ES-I3 (cell line): ENCODE data around the gene ARHGAP10.
"Not testable (repeated sequence)": the region's sequence is repeated elsewhere in the genome, so short reads cannot be mapped to it uniquely, and the experiment has no call there.

Experiments
- H3K36me3 ChIP-seq: 2 replicates; pipeline ENCODE4 v1.6.1; 2013; ENCODE audit warnings: mild to moderate bottlenecking, low read length, control low read depth, moderate library complexity; ENCODE audit not compliant: insufficient read depth
- H3K4me1 ChIP-seq: 2 replicates; pipeline ENCODE4 v1.6.1; 2013; ENCODE audit warnings: mild to moderate bottlenecking, control low read depth, low read length; ENCODE audit not compliant: insufficient read depth
- H3K9ac ChIP-seq: 2 replicates; pipeline ENCODE4 v1.6.1; 2013; ENCODE audit warnings: low read depth, mild to moderate bottlenecking, low read length, moderate library complexity
- H3K9me3 ChIP-seq: 2 replicates; pipeline ENCODE4 v1.6.1; 2013; ENCODE audit warnings: mild to moderate bottlenecking, low read length, moderate library complexity; ENCODE audit not compliant: control insufficient read depth, insufficient read depth

Gene ARHGAP10

GRCh38 chr4:147863808-147864472 lies 132.1 kb downstream of the ARHGAP10 start:
- Histone ChIP-seq H3K4me1 (peaks cover 16% of the 10 kb centered on the region; the same call in 1 of the 2 replicates), H3K9ac (no peak overlapping the region), H3K36me3 (no peaks in the 10 kb centered on the region), H3K9me3 (no peaks in the 10 kb centered on the region)

- no peaks in the 10 kb centered on the region for H3K9me3 ChIP-seq
- no peak overlapping the region for H3K9ac ChIP-seq
- peaks cover 16% of the 10 kb centered on the region; the same call in 1 of the 2 replicates for H3K4me1 ChIP-seq
- H3K36me3 ChIP-seq = no peaks in the 10 kb centered on the region
These were observed 132.7 kb downstream of the ARHGAP10 start for GRCh38 chr4:147864607-147865006.

DNA sequence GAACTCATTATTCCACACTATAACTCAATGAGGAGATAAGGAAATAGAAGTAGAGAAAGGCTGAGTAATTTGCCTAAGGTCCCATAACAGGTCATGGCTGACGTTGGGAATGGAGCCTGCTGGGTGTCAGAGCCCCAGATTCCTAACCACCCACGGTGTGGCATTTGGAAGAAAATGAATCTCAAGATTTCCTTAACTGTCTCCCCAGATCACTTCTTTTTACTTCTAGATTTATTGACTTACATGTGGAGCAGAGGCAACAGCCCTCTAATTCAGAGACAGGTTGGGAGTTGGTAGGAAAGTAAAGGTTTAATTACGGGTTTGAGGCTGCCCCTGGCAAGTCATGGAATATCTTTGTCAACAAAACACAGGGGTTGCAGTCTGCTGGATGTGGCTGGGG lies 134.0 kb downstream of the ARHGAP10 start:
- Histone ChIP-seq H3K9ac (no peak overlapping the region), H3K9me3 (no peaks in the 10 kb centered on the region), H3K4me1 (peaks cover 16% of the 10 kb centered on the region; the same call in 1 of the 2 replicates), H3K36me3 (no peaks in the 10 kb centered on the region)

DNA sequence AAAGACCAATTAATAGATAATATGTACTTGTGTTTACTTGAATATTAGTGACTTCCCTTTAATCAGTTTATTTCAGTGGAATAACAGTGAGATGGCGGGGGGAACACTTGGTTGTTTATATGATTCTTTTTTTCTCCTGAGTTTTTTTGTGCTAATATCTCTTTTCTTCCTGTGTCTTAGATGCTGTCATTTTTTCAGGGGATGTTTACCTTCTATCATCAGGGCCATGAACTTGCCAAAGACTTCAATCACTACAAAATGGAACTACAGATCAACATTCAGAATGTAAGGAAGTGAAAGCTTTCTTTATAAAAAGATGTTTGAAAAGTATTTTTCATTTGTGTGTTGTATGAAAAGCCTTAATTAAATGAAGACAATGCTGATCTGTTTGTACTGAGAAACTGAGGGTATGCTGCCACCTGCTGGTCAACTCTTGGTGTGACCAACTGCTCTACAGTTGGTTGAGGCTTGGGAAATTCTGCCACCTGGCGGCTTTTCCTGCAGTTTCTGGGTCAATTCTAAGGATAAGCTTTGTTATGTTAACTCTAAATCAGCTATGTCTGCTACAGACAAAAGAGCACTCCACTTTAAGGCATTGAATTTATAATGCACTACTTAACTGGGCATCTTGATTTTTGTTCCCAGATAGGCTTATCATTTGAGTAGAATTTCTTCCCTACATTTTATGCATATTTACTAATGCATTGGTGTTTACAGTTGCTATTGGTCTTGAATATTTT lies 134.8 kb downstream of the ARHGAP10 start:
- Histone ChIP-seq H3K4me1 (peaks cover 16% of the 10 kb centered on the region; the same call in 1 of the 2 replicates), H3K9ac (no peak overlapping the region), H3K9me3 (no peaks in the 10 kb centered on the region), H3K36me3 (no peaks in the 10 kb centered on the region)

DNA sequence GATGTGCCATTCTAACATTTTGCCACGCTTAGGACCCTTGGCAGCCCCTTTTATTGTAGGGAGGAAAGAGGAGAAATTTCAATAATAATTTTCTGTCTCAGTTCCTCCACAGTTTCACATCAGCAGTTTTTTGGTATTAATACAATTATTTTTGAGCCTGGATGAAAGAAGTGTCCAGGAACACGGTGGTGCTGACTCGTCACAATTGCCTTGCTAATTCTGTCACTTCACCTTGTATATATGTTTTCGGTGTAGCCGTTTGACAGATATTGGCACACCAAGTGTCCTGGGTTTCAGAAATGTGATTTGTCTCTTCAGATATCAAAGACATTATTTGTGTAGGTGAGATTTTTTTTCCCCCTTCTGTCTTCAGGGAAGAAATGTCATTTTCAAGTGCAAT lies 142.2 kb downstream of the ARHGAP10 start:
- no peaks in the 10 kb centered on the region for H3K36me3 ChIP-seq
- H3K9me3 ChIP-seq = no peaks in the 10 kb centered on the region
- no peaks in the 10 kb centered on the region for H3K4me1 ChIP-seq
- no peak overlapping the region for H3K9ac ChIP-seq

DNA sequence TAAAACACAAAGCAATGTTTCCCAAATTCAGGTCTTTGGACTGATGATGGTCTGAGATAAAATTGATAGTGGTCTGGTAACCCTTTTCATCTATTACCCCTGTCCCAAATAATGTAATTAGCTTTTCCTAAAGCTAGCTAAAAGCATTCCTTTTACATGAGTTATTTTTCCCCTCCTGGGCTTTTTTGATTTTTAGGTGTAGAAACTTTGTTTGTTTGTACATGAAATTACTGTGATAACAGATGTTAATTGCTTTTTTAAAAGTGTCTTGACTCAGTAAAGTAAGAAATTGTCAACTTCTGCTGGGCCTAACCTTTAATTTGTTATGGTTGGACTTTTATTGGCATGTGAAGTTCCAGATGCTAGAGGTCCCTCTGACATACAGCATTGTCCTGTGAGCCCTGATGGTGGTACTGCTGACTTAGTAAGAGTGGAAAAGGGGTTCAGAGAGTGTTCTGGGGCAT lies 145.5 kb downstream of the ARHGAP10 start:
- H3K36me3 ChIP-seq = no peaks in the 10 kb centered on the region
- no peaks in the 10 kb centered on the region for H3K9me3 ChIP-seq
- H3K4me1 ChIP-seq = no peaks in the 10 kb centered on the region
- no peak overlapping the region for H3K9ac ChIP-seq

DNA sequence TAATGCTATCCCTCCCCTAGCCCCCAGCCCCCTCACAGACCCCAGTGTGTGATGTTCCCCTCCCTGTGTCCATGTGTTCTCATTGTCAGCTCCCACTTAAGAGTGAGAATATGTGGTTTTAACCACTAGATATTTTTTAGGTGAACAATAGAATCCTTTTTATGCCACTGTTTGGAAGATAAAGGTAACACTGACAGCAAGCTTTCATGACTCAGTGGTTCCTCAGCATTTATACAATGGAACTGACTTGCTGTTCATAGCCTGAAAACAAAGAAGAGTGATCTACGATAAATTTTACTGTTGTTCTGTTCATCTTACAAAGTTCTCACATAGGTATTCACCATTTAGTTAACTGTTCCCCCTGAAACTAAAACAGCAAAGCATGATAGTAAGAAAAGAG lies 147.8 kb downstream of the ARHGAP10 start:
- no peak overlapping the region for H3K9ac ChIP-seq
- no peaks in the 10 kb centered on the region for H3K36me3 ChIP-seq
- no peaks in the 10 kb centered on the region for H3K4me1 ChIP-seq
- H3K9me3 ChIP-seq = no peaks in the 10 kb centered on the region

- no peak overlapping the region for H3K9ac ChIP-seq
- H3K36me3 ChIP-seq = no peaks in the 10 kb centered on the region
- no peaks in the 10 kb centered on the region for H3K4me1 ChIP-seq
- no peaks in the 10 kb centered on the region for H3K9me3 ChIP-seq
These were observed 148.6 kb downstream of the ARHGAP10 start for GRCh38 chr4:147880511-147880910.

GRCh38 chr4:147884536-147884935 lies 152.6 kb downstream of the ARHGAP10 start:
- no peak overlapping the region for H3K9ac ChIP-seq
- no peaks in the 10 kb centered on the region for H3K4me1 ChIP-seq
- H3K36me3 ChIP-seq = no peaks in the 10 kb centered on the region
- H3K9me3 ChIP-seq = no peaks in the 10 kb centered on the region

DNA sequence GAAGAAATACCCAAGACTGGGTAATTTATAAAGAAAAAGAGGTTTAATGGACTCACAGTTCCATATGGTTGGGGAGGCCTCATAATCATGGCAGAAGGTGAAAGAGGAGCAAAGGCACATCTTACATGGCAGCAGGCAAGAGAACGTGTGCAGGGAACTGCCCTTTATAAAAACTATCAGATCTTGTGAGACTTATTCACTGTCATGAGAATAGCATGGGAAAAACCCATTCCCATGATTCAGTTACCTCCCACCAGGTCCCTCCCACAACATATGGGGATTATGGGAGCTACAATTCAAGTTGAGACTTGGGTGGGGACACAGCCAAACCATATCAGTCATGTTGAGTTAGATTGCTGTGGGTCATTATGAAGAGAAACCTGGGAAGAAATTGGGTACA lies 153.3 kb downstream of the ARHGAP10 start:
- H3K9ac ChIP-seq, H3K9me3 ChIP-seq, H3K36me3 ChIP-seq, H3K4me1 ChIP-seq: not testable (repeated sequence)

GRCh38 chr4:147891476-147892115 lies 159.7 kb downstream of the ARHGAP10 start:
- peaks cover 8% of the 10 kb centered on the region; the same call in 1 of the 2 replicates for H3K9me3 ChIP-seq
- no peaks in the 10 kb centered on the region for H3K4me1 ChIP-seq
- no peak overlapping the region for H3K9ac ChIP-seq
- no peaks in the 10 kb centered on the region; the same call in 1 of the 2 replicates for H3K36me3 ChIP-seq

GRCh38 chr4:147899512-147899911 lies 167.6 kb downstream of the ARHGAP10 start:
- Histone ChIP-seq H3K9ac (no peak overlapping the region), H3K36me3 (no peaks in the 10 kb centered on the region), H3K4me1 (no peaks in the 10 kb centered on the region), H3K9me3 (peaks cover 9% of the 10 kb centered on the region)

- Histone ChIP-seq H3K36me3 (no peaks in the 10 kb centered on the region), H3K9ac (no peak overlapping the region), H3K4me1 (no peaks in the 10 kb centered on the region), H3K9me3 (peaks cover 3% of the 10 kb centered on the region)
These were observed 169.5 kb downstream of the ARHGAP10 start for GRCh38 chr4:147901388-147901787.

- no peaks in the 10 kb centered on the region for H3K4me1 ChIP-seq
- no peaks in the 10 kb centered on the region for H3K36me3 ChIP-seq
- no peak overlapping the region for H3K9ac ChIP-seq
- H3K9me3 ChIP-seq = peaks cover 3% of the 10 kb centered on the region
These were observed 170.0 kb downstream of the ARHGAP10 start for GRCh38 chr4:147901916-147902315.
